ENCODE data around the gene HSPA2. TPM values are rescaled to one million over a fixed set of nuclear protein-coding genes. Genes with fewer than 3 reads are reported as not detected.

HSPA2 gene
- total RNA-seq, 2 donors from 2014 or later = 35.9 to 59.9 TPM

DNA sequence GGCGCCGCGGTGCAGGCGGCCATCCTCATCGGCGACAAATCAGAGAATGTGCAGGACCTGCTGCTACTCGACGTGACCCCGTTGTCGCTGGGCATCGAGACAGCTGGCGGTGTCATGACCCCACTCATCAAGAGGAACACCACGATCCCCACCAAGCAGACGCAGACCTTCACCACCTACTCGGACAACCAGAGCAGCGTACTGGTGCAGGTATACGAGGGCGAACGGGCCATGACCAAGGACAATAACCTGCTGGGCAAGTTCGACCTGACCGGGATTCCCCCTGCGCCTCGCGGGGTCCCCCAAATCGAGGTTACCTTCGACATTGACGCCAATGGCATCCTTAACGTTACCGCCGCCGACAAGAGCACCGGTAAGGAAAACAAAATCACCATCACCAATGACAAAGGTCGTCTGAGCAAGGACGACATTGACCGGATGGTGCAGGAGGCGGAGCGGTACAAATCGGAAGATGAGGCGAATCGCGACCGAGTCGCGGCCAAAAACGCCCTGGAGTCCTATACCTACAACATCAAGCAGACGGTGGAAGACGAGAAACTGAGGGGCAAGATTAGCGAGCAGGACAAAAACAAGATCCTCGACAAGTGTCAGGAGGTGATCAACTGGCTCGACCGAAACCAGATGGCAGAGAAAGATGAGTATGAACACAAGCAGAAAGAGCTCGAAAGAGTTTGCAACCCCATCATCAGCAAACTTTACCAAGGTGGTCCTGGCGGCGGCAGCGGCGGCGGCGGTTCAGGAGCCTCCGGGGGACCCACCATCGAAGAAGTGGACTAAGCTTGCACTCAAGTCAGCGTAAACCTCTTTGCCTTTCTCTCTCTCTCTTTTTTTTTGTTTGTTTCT, 1.7 kb downstream of the HSPA2 start:
- H3K36me3 ChIP-seq = no peaks in the 10 kb centered on the region
- no peak overlapping the region for H3K27ac ChIP-seq
- H3K27me3 ChIP-seq (replicated peaks; ENCODE audit: insufficient read depth) = no peaks in the 10 kb centered on the region
- no peaks in the 10 kb centered on the region for H3K4me1 ChIP-seq (replicated peaks)
- DNase-seq (ENCODE audit: low spot score) = no peak
- TF ChIP-seq, protein P1, sequence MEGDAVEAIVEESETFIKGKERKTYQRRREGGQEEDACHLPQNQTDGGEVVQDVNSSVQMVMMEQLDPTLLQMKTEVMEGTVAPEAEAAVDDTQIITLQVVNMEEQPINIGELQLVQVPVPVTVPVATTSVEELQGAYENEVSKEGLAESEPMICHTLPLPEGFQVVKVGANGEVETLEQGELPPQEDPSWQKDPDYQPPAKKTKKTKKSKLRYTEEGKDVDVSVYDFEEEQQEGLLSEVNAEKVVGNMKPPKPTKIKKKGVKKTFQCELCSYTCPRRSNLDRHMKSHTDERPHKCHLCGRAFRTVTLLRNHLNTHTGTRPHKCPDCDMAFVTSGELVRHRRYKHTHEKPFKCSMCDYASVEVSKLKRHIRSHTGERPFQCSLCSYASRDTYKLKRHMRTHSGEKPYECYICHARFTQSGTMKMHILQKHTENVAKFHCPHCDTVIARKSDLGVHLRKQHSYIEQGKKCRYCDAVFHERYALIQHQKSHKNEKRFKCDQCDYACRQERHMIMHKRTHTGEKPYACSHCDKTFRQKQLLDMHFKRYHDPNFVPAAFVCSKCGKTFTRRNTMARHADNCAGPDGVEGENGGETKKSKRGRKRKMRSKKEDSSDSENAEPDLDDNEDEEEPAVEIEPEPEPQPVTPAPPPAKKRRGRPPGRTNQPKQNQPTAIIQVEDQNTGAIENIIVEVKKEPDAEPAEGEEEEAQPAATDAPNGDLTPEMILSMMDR (IDR thresholded peaks at IDR 0.05) = no peak
- TF ChIP-seq POLR2AphosphoS5 (IDR thresholded peaks at IDR 0.05) (no peak), POLR2A (IDR thresholded peaks at IDR 0.05) (no peak)
- intact Hi-C loops (cut with DNase I) = no loop called here
- no peaks in the 10 kb centered on the region for H3K9me3 ChIP-seq
- peak overlapping the region in 1 of 2 donors; percentile 55 for H3K4me3 ChIP-seq
- WGBS = 17% methylated on average over 58 of the region's 61 CpGs

GRCh38 chr14:64542836-64543201, 2.3 kb downstream of the HSPA2 start:
- Histone ChIP-seq H3K4me1 (replicated peaks) (no peaks in the 10 kb centered on the region), H3K27ac (no peak overlapping the region), H3K9me3 (no peaks in the 10 kb centered on the region), H3K4me3 (peak overlapping the region in 1 of 2 donors; percentile 55), H3K27me3 (replicated peaks; ENCODE audit: insufficient read depth) (no peaks in the 10 kb centered on the region), H3K36me3 (no peaks in the 10 kb centered on the region)
- TF ChIP-seq POLR2AphosphoS5 (IDR thresholded peaks at IDR 0.05) (no peak), POLR2A (IDR thresholded peaks at IDR 0.05) (no peak)
- TF ChIP-seq, protein P1 (IDR thresholded peaks at IDR 0.05) = no peak
- WGBS = 58% methylated on average over 4 of the region's 4 CpGs
- DNase-seq (ENCODE audit: low spot score) = no peak
- intact Hi-C loops (cut with DNase I) = no loop called here

DNA sequence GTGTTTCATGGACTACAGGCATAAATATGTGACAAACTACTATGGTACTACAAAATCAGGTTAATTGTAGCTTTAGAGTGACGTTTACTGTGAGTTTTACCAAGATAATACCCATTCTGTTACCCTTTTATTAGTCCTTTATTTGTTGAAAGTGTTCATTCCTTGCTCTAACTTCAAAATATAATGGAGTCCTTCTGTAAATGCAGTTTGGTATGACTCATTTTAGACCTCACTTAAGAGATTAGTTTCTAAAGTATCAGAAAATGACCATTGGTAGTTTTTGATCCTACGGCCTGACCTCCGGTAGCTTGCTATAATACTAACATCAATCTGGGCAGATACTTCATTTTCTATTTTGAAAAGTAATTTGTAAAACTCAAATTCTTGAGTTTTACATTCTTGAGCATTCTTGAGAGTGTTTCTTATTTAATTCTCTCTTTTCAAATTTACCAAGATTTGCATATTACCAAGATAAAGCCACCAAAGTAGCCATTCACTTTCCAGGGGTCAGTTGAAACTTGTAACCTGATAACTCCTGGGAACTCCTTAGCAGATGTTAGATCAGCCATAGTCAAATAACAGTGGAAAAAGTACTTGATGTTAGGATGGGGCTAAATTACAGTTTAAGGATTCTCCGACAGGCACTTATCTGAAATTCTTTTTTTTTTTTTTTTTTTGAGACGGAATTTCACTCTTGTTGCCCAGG, 4.2 kb downstream of the HSPA2 start:
- Histone ChIP-seq H3K27me3 (replicated peaks; ENCODE audit: insufficient read depth) (no peaks in the 10 kb centered on the region), H3K4me1 (replicated peaks) (no peaks in the 10 kb centered on the region), H3K4me3 (no peak overlapping the region), H3K27ac (no peak overlapping the region), H3K9me3 (no peaks in the 10 kb centered on the region), H3K36me3 (no peaks in the 10 kb centered on the region)
- TF ChIP-seq POLR2AphosphoS5 (IDR thresholded peaks at IDR 0.05) = no peak
- TF ChIP-seq, protein P1 (IDR thresholded peaks at IDR 0.05) = no peak
- no peak for TF ChIP-seq POLR2A (IDR thresholded peaks at IDR 0.05)
- DNase-seq (ENCODE audit: low spot score) = no peak
- intact Hi-C loops (cut with DNase I) = no loop called here
- 80% methylated on average over 5 of the region's 5 CpGs for WGBS

- no peaks in the 10 kb centered on the region for H3K9me3 ChIP-seq
- 97% methylated on average over 1 of the region's 1 CpG for WGBS
- H3K4me3 ChIP-seq = no peak overlapping the region
- DNase-seq (ENCODE audit: low spot score) = no peak
- H3K27me3 ChIP-seq (replicated peaks; ENCODE audit: insufficient read depth) = no peaks in the 10 kb centered on the region
- intact Hi-C loops (cut with DNase I) = no loop called here
- H3K27ac ChIP-seq = no peak overlapping the region
- TF ChIP-seq, protein P1 (IDR thresholded peaks at IDR 0.05) = no peak
- no peak for TF ChIP-seq POLR2AphosphoS5 (IDR thresholded peaks at IDR 0.05)
- TF ChIP-seq POLR2A (IDR thresholded peaks at IDR 0.05) = no peak
- no peaks in the 10 kb centered on the region for H3K36me3 ChIP-seq
- no peaks in the 10 kb centered on the region for H3K4me1 ChIP-seq (replicated peaks)
Observed at GRCh38 chr14:64549016-64549415, 8.5 kb downstream of the HSPA2 start.

Data from prostate gland (tissue), 2 donors.